ENCODE data around the gene MYO19. TPM values are rescaled to one million over a fixed set of nuclear protein-coding genes. Genes with fewer than 3 reads are reported as not detected.
A peak's percentile ranks its signal among the peaks of the same experiment; 100 is the strongest.

MYO19 gene
- total and polyA plus RNA-seq, 2 of the 4 experiments (the other 2 are of a cell fraction), result 35.8 to 55.6 TPM

DNA sequence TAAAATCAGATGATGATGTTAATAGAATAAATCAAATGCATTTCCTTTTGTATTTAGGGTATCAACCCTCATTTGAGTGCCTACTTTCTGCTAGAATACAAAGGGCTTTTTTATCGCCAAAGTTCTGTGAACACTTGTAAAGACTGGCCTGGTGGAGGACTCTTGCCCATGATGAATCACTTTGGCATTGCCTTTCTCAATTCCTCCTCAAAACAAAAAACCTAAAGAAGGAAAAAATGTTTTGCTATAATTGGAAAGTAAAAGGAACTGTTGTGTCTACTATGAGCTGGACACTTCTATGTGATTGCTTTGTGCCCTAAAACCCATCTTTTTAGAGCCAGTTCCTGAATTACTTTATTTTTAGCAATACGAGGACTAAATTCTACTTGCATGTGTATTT lies 44.0 kb upstream of the MYO19 start:
- H4K91ac ChIP-seq (ENCODE audit: insufficient read depth, low read depth, low read length), result no peak overlapping the region
- H3K4me1 ChIP-seq (ENCODE audit: control insufficient read depth, insufficient read depth, low read length), result no peaks in the 10 kb centered on the region
- peaks cover 22 to 49% of the 10 kb centered on the region in 2 experiments for H3K79me1 ChIP-seq (ENCODE audit: low read depth in 1 of 2, low read length in 2 of 2)
- ChIA-PET POLR2A (ENCODE audit: unreplicated experiment) (no interaction called here), CTCF (no interaction called here)
- no peak overlapping the region for H2AFZ ChIP-seq (replicated peaks; ENCODE audit: low read length, poor library complexity)
- H2AK9ac ChIP-seq (replicated peaks; ENCODE audit: low read depth, low read length, poor library complexity), result no peak overlapping the region
- no peak overlapping the region for H3K14ac ChIP-seq (replicated peaks; ENCODE audit: low read depth, low read length)
- H2AK5ac ChIP-seq (ENCODE audit: low read depth, low read length), result no peak overlapping the region
- H3K9me3 ChIP-seq (ENCODE audit: control insufficient read depth, insufficient read depth, low read length), result no peaks in the 10 kb centered on the region
- no peak overlapping the region for H3K18ac ChIP-seq (ENCODE audit: low read depth, low read length)
- no TSS peak for BruUV-seq (replicated peaks)
- H2BK20ac ChIP-seq (ENCODE audit: low read depth, low read length), result no peak overlapping the region
- no peak overlapping the region for H3K23ac ChIP-seq (ENCODE audit: low read depth, low read length)
- peak; percentile 44 for DNase-seq
- no peak overlapping the region for H3K4ac ChIP-seq (ENCODE audit: low read depth, low read length)
- intact Hi-C loops (cut with micrococcal nuclease), result no loop called here
- WGBS, 2 experiments (ENCODE audit: extremely low coverage in 2 of 2, insufficient read length in 1 of 2), result no CpG with 5 or more reads among the region's 2 CpGs
- H3K9ac ChIP-seq (ENCODE audit: low read depth, low read length), result no peak overlapping the region
- peaks cover 37% of the 10 kb centered on the region for H4K20me1 ChIP-seq (ENCODE audit: insufficient read depth, low read length)
- H2BK5ac ChIP-seq (ENCODE audit: low read depth, low read length, poor library complexity, severe bottlenecking), result no peak overlapping the region
- no peak overlapping the region for H3K4me3 ChIP-seq (ENCODE audit: insufficient read depth, low read depth, low read length)
- H3K9me1 ChIP-seq (ENCODE audit: insufficient read depth, low read length), result peaks cover 6% of the 10 kb centered on the region
- H4K8ac ChIP-seq (ENCODE audit: low read depth in 2 of 2, low read length in 2 of 2), result no peak overlapping the region
- no peak overlapping the region for H3K56ac ChIP-seq (ENCODE audit: extremely low read depth, insufficient read depth, low read length)
- H2BK120ac ChIP-seq (ENCODE audit: low read depth, low read length), result no peak overlapping the region
- H3K27me3 ChIP-seq (ENCODE audit: control insufficient read depth, insufficient read depth, low read length), result no peaks in the 10 kb centered on the region
- in situ Hi-C loops (cut with MboI; ENCODE audit: low sequenced_read_pairs), result no loop called here
- H3K4me2 ChIP-seq (ENCODE audit: low read depth, low read length), result no peak overlapping the region
- peak; percentile 66 for ATAC-seq (ENCODE audit: low read depth)
- H4K5ac ChIP-seq (ENCODE audit: low read depth, low read length), result no peak overlapping the region
- dilution Hi-C loops (cut with HindIII; ENCODE audit: low sequenced_read_pairs, unreplicated experiment), result no loop called here
- TF ChIP-seq CTCF (conservative IDR thresholded peaks at IDR 0.05; ENCODE audit: low read depth, low read length) (no peak), BHLHE40 (IDR thresholded peaks at IDR 0.05; ENCODE audit: low read depth, low read length) (no peak), FOS (IDR thresholded peaks at IDR 0.05; ENCODE audit: low read depth, low read length) (no peak), CHD1 (IDR thresholded peaks at IDR 0.05; ENCODE audit: low read depth, low read length) (no peak)
- H3K36me3 ChIP-seq (ENCODE audit: control insufficient read depth, insufficient read depth, low read length), result peaks cover 40% of the 10 kb centered on the region
- no peak overlapping the region for H2BK15ac ChIP-seq (ENCODE audit: low read depth, low read length)
- no peak overlapping the region for H3K27ac ChIP-seq (ENCODE audit: insufficient read depth, low read length)

All from IMR-90 (cell line).